Body of pancreas (tissue), 4 donors: Measurements from ENCODE around the gene PAQR8.

ENCODE experiments used
- CTCF ChIP-seq, 7 experiments: fragments of 450-650 bp in 4 of 7; fragments of 200-600 bp in 3 of 7; sonication (generic) in 3 of 7; IDR thresholded peaks; one replicate each; pipeline ENCODE4 v1.5.1; 2016 to 2019; ENCODE audit warnings: antibody characterized with exemption in 7 of 7
- POLR2A ChIP-seq, 3 donors: fragments of 450-650 bp; IDR thresholded peaks; one replicate each; pipeline ENCODE4 v1.6.1; 2016; ENCODE audit warnings: antibody characterized with exemption in 3 of 3, mild to moderate bottlenecking in 2 of 3

GRCh38 chr6:52420668-52421358 lies 58.9 kb downstream of the PAQR8 start:
- TF ChIP-seq POLR2A (IDR thresholded peaks at IDR 0.05) (no peak), CTCF (IDR thresholded peaks at IDR 0.05) (peak in 2 of 7 experiments; percentile 2 to 4)
